ENCODE results near the gene MGAT4C. TPM values are rescaled to one million over a fixed set of nuclear protein-coding genes. Genes with fewer than 3 reads are reported as not detected.

MGAT4C gene
- total RNA-seq, 4 donors from 2014 or later: 0.04 to 0.23 (median 0.05) TPM; not detected in 1

GRCh38 chr12:86042062-86042461 is 214.1 kb downstream of the MGAT4C start:
- 81 to 84% methylated on average over 3 of the region's 3 CpGs for WGBS, 2 donors
- H3K4me3 ChIP-seq (ENCODE audit: low read depth, poor library complexity, severe bottlenecking): no peak overlapping the region
- no peak for TF ChIP-seq CTCF (IDR thresholded peaks at IDR 0.05)
- no peak for TF ChIP-seq POLR2A (IDR thresholded peaks at IDR 0.05)
- intact Hi-C loops (cut with DNase I; ENCODE audit: low total_unique reads): no loop called here
- no peak for DNase-seq (ENCODE audit: low spot score in 2 of 2)

- DNase-seq (ENCODE audit: low spot score in 2 of 2): no peak
- TF ChIP-seq POLR2A (IDR thresholded peaks at IDR 0.05) (no peak), CTCF (IDR thresholded peaks at IDR 0.05) (no peak)
- H3K4me3 ChIP-seq (ENCODE audit: low read depth, poor library complexity, severe bottlenecking): no peak overlapping the region
- WGBS, 2 donors: 34 to 53% methylated on average over 3 of the region's 3 CpGs
- intact Hi-C loops (cut with DNase I; ENCODE audit: low total_unique reads): no loop called here
These were observed 237.8 kb downstream of the MGAT4C start for GRCh38 chr12:86018361-86018760.

GRCh38 chr12:86015026-86015425 is 241.2 kb downstream of the MGAT4C start:
- H3K4me3 ChIP-seq (ENCODE audit: low read depth, poor library complexity, severe bottlenecking): no peak overlapping the region
- TF ChIP-seq POLR2A (IDR thresholded peaks at IDR 0.05): no peak
- no peak for TF ChIP-seq CTCF (IDR thresholded peaks at IDR 0.05)
- 84 to 91% methylated on average over 5 of the region's 5 CpGs for WGBS, 2 donors
- intact Hi-C loops (cut with DNase I; ENCODE audit: low total_unique reads): no loop called here
- DNase-seq (ENCODE audit: low spot score in 2 of 2): no peak

GRCh38 chr12:86006727-86007126 is 249.5 kb downstream of the MGAT4C start:
- TF ChIP-seq CTCF (IDR thresholded peaks at IDR 0.05): no peak
- no peak for TF ChIP-seq POLR2A (IDR thresholded peaks at IDR 0.05)
- no peak for DNase-seq (ENCODE audit: low spot score in 2 of 2)
- no peak overlapping the region for H3K4me3 ChIP-seq (ENCODE audit: low read depth, poor library complexity, severe bottlenecking)
- intact Hi-C loops (cut with DNase I; ENCODE audit: low total_unique reads): no loop called here

- WGBS, 2 donors: 91 to 95% methylated on average over 2 of the region's 2 CpGs
- DNase-seq (ENCODE audit: low spot score in 2 of 2): no peak
- TF ChIP-seq POLR2A (IDR thresholded peaks at IDR 0.05): no peak
- no peak for TF ChIP-seq CTCF (IDR thresholded peaks at IDR 0.05)
- intact Hi-C loops (cut with DNase I; ENCODE audit: low total_unique reads): no loop called here
- H3K4me3 ChIP-seq (ENCODE audit: low read depth, poor library complexity, severe bottlenecking): no peak overlapping the region
These were observed 258.1 kb downstream of the MGAT4C start for GRCh38 chr12:85998074-85998473.

GRCh38 chr12:85996280-85996679 is 259.9 kb downstream of the MGAT4C start:
- intact Hi-C loops (cut with DNase I; ENCODE audit: low total_unique reads): no loop called here
- no peak for TF ChIP-seq POLR2A (IDR thresholded peaks at IDR 0.05)
- no peak for TF ChIP-seq CTCF (IDR thresholded peaks at IDR 0.05)
- DNase-seq (ENCODE audit: low spot score in 2 of 2): no peak
- no peak overlapping the region for H3K4me3 ChIP-seq (ENCODE audit: low read depth, poor library complexity, severe bottlenecking)
- 77 to 81% methylated on average over 3 of the region's 3 CpGs for WGBS, 2 donors

Measured in lower leg skin (tissue), 4 donors.